GM18909 (cell line): Measurements from ENCODE around the gene NOTCH2NLA.
"Not testable (repeated sequence)": the region's sequence is repeated elsewhere in the genome, so short reads cannot be mapped to it uniquely, and the experiment has no call there.

ENCODE experiments used
- ATAC-seq: cut with Tn5 transposase; IDR thresholded peaks from one replicate; pipeline ENCODE4 v1.9.1; 2021; ENCODE audit warnings: mild to moderate bottlenecking; ENCODE audit not compliant: unreplicated experiment, poor library complexity

NOTCH2NLA gene

GRCh38 chr1:146228710-146229477 is at the start of gene NOTCH2NLA:
Gene NOTCH2NLA, minus strand, starts transcription at chr1:146229021. Its CDS starts 39,684 bp downstream, at chr1:146189337.
- not testable (repeated sequence) for ATAC-seq

DNA sequence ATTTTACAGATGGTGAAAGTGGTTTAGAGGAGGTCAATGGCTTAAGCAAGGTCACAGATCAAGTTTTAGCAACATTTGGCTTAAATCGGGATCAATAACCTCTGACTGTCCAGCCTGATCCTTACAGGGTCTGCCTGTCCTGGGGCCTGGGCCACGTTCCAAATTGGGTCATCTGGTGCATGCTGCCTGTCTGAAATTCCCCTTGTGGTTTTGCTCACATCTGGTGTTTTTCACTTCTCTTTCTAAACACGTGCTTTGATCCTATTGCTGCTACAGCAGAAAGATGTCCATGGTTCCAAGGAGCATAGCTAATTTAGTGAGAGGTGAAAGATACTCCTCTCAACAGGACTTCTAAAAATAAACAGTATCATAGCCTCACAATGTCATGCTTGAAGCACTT is 49.5 kb upstream of the NOTCH2NLA start:
- peak; percentile 62 for ATAC-seq

GRCh38 chr1:146277087-146277486 is 48.3 kb upstream of the NOTCH2NLA start:
- ATAC-seq = not testable (repeated sequence)

DNA sequence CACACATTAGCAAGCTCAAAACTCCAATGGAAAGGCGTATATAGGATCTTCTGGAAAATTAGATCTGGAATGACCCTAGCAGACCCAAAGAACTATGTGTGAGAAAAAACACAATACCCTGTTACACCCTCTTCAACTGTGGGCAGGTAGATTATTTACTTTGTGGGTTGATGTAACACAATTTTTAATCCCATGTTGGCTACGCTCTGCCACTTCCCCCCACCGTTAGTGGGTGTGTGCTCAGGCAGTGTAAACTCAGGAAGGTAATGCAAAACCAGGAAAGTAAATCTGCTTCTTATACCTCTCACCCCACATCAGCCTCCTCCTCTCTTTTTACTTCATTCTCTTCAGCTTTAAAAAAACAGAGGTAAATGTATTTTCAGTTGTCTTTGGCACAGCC is 45.3 kb upstream of the NOTCH2NLA start:
- not testable (repeated sequence) for ATAC-seq

GRCh38 chr1:146273194-146273593 is 44.4 kb upstream of the NOTCH2NLA start:
- ATAC-seq = not testable (repeated sequence)

DNA sequence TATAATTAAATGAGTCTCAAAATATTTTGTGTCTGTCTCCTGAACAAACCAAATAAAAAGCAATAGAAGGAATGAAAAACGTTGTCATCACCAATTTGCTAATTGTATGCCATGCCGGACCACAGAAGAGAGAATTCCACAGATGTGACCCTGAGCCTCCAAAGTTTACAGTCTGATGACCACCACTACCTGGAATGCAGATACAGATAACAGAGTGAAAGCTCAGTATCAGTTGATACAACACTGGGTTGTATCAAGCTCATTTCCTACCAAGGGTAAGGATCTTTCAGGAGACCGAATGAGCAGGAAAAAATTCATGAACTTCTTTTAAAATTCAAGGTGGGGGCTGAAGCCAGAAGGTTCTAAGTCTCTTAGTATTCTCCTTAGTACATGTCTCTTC is 43.9 kb upstream of the NOTCH2NLA start:
- ATAC-seq = not testable (repeated sequence)

DNA sequence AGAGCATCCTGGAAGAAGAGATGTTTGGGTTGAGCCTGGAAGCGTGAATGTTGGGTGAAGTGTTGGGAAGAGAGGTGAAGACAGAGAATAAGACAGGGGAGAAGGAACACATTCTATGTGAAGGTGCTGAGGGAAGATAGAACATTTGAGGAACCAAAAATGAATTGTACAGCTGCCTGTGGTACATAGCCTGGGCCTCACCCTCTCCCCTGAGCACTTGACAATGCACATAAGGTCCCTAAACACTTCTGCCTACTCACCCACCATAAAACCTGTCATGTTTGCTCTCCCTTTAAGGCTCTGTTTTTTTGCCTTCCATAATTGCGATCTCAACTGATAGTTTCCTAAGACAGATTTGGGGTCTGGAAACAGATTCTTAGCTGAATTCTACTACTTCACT is 43.2 kb upstream of the NOTCH2NLA start:
- ATAC-seq = not testable (repeated sequence)

DNA sequence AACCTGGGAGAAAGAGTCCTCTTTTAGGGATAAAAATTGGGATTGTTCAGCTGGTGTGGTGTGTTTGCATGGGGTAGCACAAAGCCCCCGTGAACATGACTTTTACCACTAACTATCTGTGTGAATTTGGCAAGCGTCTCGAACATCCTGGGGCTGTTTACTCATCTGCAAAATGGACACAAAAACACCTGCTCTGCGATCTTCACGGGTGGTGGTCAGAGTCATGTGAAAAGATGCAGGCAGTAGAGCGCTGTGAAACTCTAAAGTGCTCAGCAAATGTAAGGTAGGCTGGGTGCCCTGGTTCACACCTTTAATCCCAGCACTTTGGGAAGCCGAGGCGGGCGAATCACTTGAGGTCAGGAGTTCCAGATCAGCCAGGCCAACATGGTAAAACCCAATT is 41.3 kb upstream of the NOTCH2NLA start:
- not testable (repeated sequence) for ATAC-seq

- not testable (repeated sequence) for ATAC-seq
Measured at GRCh38 chr1:146266179-146266748, 37.4 kb upstream of the NOTCH2NLA start.

- not testable (repeated sequence) for ATAC-seq
Measured at GRCh38 chr1:146264761-146265160, 35.9 kb upstream of the NOTCH2NLA start.

GRCh38 chr1:146260006-146260730 is 31.3 kb upstream of the NOTCH2NLA start:
- ATAC-seq = not testable (repeated sequence)

- ATAC-seq = not testable (repeated sequence)
Measured at GRCh38 chr1:146257992-146258552, 29.3 kb upstream of the NOTCH2NLA start.

DNA sequence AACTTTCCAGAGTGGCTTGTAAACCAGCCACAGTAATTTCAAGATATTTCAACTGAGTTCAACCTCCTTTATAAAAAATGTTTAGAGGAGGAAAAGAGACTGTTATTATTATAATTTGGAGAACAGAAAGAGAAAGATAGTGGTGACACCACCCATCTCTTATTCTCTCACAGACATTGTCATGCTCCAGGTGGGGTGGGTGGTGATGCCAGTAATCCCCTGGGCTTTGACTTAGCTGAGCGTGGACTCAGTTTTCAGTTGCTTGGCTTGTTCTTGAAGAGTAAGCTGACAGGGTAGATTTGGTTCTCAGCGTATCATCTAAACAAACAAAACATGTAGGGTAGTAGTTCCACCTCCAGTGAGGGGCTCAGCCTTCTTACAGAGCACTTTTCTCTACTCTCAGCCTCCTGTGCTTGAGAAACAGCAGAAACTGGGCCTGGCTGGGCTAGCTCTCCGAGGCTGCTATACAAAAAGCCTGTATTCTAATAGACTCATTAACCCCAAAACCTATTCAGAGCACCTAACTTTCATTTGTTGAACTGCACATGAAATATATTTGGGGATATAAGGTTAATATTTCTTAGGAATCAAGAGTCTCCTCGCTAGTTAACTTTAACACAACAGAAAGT is 25.9 kb upstream of the NOTCH2NLA start:
- ATAC-seq = not testable (repeated sequence)

DNA sequence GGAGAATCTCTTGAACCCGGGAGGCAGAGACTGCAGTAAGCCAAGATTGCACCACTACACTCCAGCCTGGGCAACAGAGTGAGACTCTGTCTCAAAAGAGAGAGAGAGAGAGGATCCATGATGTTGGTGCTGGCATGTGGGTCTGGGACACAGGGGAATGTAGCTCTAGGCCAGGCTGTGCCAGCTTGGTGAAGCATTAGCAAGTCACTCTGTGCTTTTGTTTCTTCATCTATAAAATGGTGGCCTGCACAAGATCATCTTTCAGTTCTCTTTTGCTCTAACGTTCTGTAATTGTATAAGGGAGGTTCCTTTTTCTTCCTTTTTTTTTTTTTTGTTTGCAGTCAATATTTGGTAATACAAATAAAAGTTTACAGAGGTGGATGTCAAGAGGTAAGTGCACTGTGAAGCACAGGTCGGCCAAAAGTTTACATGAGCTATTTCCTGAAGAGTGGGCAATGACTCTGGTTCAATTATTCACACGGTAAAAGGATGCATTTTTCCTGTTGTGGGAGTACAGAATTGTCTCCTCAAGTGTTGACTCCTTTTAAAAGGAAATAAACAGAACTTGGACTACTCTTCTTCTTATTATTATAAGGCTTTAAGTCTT is 24.5 kb upstream of the NOTCH2NLA start:
- ATAC-seq = not testable (repeated sequence)

DNA sequence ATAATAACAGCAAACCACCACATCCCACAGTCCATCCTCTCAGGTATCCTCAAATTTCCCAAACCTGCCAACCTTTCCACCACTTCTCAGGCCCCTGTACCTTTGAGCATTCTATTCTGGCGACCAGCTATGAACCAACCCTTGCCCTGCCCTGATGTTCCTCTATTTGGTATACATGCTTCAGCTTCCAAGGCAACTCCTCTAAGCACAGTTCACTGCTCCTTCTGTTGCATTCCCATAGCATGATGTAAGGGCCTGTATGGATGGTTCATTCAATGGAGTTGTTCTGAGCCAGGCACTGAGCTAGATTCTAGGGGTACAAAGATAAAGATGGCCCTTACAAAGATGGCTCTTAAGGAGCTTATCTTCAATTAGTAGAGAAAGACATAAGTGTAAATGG is 22.7 kb upstream of the NOTCH2NLA start:
- not testable (repeated sequence) for ATAC-seq

- not testable (repeated sequence) for ATAC-seq
Measured at GRCh38 chr1:146248643-146249042, 19.8 kb upstream of the NOTCH2NLA start.

DNA sequence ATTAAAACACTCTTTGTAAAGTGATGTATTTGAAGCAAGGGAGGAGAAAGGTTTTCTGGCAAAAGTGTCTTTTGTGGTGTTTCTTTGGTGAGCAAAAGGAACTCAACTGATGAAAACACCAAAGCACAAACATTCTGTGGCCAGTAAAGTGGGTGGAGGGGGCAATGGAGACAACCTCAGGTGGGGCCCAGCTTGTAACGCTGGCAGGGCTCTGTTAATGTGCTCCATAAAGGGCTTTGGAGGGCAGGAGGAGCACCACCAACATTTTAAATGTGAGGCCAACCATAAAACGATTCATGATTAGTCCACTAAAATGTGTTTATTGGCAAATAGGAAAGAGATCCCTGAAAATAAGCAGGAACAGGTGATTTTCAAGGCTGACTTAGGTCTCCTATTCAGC is 7.8 kb upstream of the NOTCH2NLA start:
- not testable (repeated sequence) for ATAC-seq

- ATAC-seq = not testable (repeated sequence)
Measured at GRCh38 chr1:146236026-146236601, 7.3 kb upstream of the NOTCH2NLA start.

GRCh38 chr1:146228144-146228682 is 608 bp downstream of the NOTCH2NLA start:
- not testable (repeated sequence) for ATAC-seq
